Measurements from ENCODE around the gene CNTNAP2. TPM values are rescaled to one million over a fixed set of nuclear protein-coding genes. Genes with fewer than 3 reads are reported as not detected.

CNTNAP2 gene
- total and polyA plus RNA-seq, 2 of the 4 experiments (the other 2 are of a cell fraction) = not detected

DNA sequence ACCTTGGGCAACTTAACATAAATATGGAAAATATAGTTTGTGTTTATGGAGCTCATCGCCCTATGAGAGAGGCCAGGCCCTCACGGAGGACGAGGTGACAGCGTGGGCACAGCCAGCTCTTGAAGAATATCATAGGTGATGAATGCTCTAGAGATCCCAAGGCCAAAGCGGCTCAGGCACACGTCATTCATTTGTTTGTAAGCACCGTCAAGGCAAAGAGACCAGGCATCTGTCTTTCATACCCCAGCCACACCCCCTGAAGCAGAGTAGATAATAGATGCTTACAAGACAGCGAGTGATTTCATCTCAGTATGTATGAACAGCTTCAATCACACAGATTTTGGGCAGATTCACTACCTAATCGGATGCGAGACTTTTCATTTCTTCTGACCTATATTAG lies 2231.9 kb downstream of the CNTNAP2 start:
- H2BK15ac ChIP-seq (ENCODE audit: low read depth, low read length) = no peak overlapping the region
- CTCF ChIA-PET = interaction anchor here (0.6 kb wide), 1 partner anchor 134 kb away, joined by 3 read pairs; no protein-coding TSS in a partner anchor
- no peak overlapping the region for H3K4me3 ChIP-seq (ENCODE audit: insufficient read depth, low read depth, low read length)
- no peaks in the 10 kb centered on the region for H3K4me1 ChIP-seq (ENCODE audit: control insufficient read depth, insufficient read depth, low read length)
- no TSS peak for BruUV-seq (replicated peaks)
- no peaks in the 10 kb centered on the region for H4K20me1 ChIP-seq (ENCODE audit: insufficient read depth, low read length)
- H3K56ac ChIP-seq (ENCODE audit: extremely low read depth, insufficient read depth, low read length) = no peak overlapping the region
- dilution Hi-C loops (cut with HindIII; ENCODE audit: low sequenced_read_pairs, unreplicated experiment) = no loop called here
- H2AK5ac ChIP-seq (ENCODE audit: low read depth, low read length) = no peak overlapping the region
- DNase-seq (no peak), ATAC-seq (ENCODE audit: low read depth) (no peak)
- no peaks in the 10 kb centered on the region for H3K79me1 ChIP-seq (ENCODE audit: low read depth in 1 of 2, low read length in 2 of 2)
- no peak overlapping the region for H3K14ac ChIP-seq (replicated peaks; ENCODE audit: low read depth, low read length)
- no peak overlapping the region for H2AFZ ChIP-seq (replicated peaks; ENCODE audit: low read length, poor library complexity)
- no peak overlapping the region for H4K8ac ChIP-seq (ENCODE audit: low read depth in 2 of 2, low read length in 2 of 2)
- H3K9me1 ChIP-seq (ENCODE audit: insufficient read depth, low read length) = no peaks in the 10 kb centered on the region
- H3K9ac ChIP-seq (ENCODE audit: low read depth, low read length) = no peak overlapping the region
- no peak overlapping the region for H2BK5ac ChIP-seq (ENCODE audit: low read depth, low read length, poor library complexity, severe bottlenecking)
- no peak overlapping the region for H3K4me2 ChIP-seq (ENCODE audit: low read depth, low read length)
- no peak overlapping the region for H2BK20ac ChIP-seq (ENCODE audit: low read depth, low read length)
- H3K36me3 ChIP-seq (ENCODE audit: control insufficient read depth, insufficient read depth, low read length) = no peaks in the 10 kb centered on the region
- no peak overlapping the region for H2AK9ac ChIP-seq (replicated peaks; ENCODE audit: low read depth, low read length, poor library complexity)
- no peak overlapping the region for H3K4ac ChIP-seq (ENCODE audit: low read depth, low read length)
- no peak overlapping the region for H3K23ac ChIP-seq (ENCODE audit: low read depth, low read length)
- H3K27me3 ChIP-seq (ENCODE audit: control insufficient read depth, insufficient read depth, low read length) = no peaks in the 10 kb centered on the region
- TF ChIP-seq RAD21 (IDR thresholded peaks at IDR 0.05; ENCODE audit: low read length) = no peak
- no peak for TF ChIP-seq MAZ (IDR thresholded peaks at IDR 0.05; ENCODE audit: borderline replicate concordance, low read depth, low read length)
- TF ChIP-seq, protein P1, sequence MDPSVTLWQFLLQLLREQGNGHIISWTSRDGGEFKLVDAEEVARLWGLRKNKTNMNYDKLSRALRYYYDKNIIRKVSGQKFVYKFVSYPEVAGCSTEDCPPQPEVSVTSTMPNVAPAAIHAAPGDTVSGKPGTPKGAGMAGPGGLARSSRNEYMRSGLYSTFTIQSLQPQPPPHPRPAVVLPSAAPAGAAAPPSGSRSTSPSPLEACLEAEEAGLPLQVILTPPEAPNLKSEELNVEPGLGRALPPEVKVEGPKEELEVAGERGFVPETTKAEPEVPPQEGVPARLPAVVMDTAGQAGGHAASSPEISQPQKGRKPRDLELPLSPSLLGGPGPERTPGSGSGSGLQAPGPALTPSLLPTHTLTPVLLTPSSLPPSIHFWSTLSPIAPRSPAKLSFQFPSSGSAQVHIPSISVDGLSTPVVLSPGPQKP (IDR thresholded peaks at IDR 0.05; ENCODE audit: borderline replicate concordance, low read depth, low read length) = no peak
- TF ChIP-seq CEBPB (IDR thresholded peaks at IDR 0.05; ENCODE audit: low read depth, low read length) = no peak
- TF ChIP-seq RCOR1 (IDR thresholded peaks at IDR 0.05; ENCODE audit: insufficient replicate concordance, low read length) = no peak
- TF ChIP-seq NFE2L2 (IDR thresholded peaks at IDR 0.05; ENCODE audit: low read depth, low read length) = no peak
- TF ChIP-seq MXI1 (IDR thresholded peaks at IDR 0.05; ENCODE audit: borderline replicate concordance, low read depth, low read length) = no peak
- no peak for TF ChIP-seq MAFK (IDR thresholded peaks at IDR 0.05; ENCODE audit: low read depth, low read length)
- TF ChIP-seq, protein P2, sequence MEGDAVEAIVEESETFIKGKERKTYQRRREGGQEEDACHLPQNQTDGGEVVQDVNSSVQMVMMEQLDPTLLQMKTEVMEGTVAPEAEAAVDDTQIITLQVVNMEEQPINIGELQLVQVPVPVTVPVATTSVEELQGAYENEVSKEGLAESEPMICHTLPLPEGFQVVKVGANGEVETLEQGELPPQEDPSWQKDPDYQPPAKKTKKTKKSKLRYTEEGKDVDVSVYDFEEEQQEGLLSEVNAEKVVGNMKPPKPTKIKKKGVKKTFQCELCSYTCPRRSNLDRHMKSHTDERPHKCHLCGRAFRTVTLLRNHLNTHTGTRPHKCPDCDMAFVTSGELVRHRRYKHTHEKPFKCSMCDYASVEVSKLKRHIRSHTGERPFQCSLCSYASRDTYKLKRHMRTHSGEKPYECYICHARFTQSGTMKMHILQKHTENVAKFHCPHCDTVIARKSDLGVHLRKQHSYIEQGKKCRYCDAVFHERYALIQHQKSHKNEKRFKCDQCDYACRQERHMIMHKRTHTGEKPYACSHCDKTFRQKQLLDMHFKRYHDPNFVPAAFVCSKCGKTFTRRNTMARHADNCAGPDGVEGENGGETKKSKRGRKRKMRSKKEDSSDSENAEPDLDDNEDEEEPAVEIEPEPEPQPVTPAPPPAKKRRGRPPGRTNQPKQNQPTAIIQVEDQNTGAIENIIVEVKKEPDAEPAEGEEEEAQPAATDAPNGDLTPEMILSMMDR (conservative IDR thresholded peaks at IDR 0.05; ENCODE audit: low read depth, low read length) = no peak
- no peak for TF ChIP-seq FOS (IDR thresholded peaks at IDR 0.05; ENCODE audit: low read depth, low read length)
- no peak for TF ChIP-seq CHD1 (IDR thresholded peaks at IDR 0.05; ENCODE audit: low read depth, low read length)
- no peak for TF ChIP-seq SMC3 (IDR thresholded peaks at IDR 0.05; ENCODE audit: low read depth, low read length)
- no peak for TF ChIP-seq RFX5 (IDR thresholded peaks at IDR 0.05; ENCODE audit: low read depth, low read length)
- no peak for TF ChIP-seq BHLHE40 (IDR thresholded peaks at IDR 0.05; ENCODE audit: low read depth, low read length)
- TF ChIP-seq, protein P3, sequence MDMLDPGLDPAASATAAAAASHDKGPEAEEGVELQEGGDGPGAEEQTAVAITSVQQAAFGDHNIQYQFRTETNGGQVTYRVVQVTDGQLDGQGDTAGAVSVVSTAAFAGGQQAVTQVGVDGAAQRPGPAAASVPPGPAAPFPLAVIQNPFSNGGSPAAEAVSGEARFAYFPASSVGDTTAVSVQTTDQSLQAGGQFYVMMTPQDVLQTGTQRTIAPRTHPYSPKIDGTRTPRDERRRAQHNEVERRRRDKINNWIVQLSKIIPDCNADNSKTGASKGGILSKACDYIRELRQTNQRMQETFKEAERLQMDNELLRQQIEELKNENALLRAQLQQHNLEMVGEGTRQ (IDR thresholded peaks at IDR 0.05; ENCODE audit: low read depth, low read length) = no peak
- no peak for TF ChIP-seq POLR2A (IDR thresholded peaks at IDR 0.05; ENCODE audit: low read depth, low read length)
- no peak overlapping the region for H2BK120ac ChIP-seq (ENCODE audit: low read depth, low read length)
- intact Hi-C loops (cut with micrococcal nuclease) = no loop called here
- H3K9me3 ChIP-seq (ENCODE audit: control insufficient read depth, insufficient read depth, low read length) = peaks cover 20% of the 10 kb centered on the region
- H3K27ac ChIP-seq (ENCODE audit: insufficient read depth, low read length) = no peak overlapping the region
- no peak overlapping the region for H4K91ac ChIP-seq (ENCODE audit: insufficient read depth, low read depth, low read length)
- in situ Hi-C loops (cut with MboI; ENCODE audit: low sequenced_read_pairs) = no loop called here
- POLR2A ChIA-PET (ENCODE audit: unreplicated experiment) = no interaction called here
- no peak overlapping the region for H3K18ac ChIP-seq (ENCODE audit: low read depth, low read length)
- WGBS, 2 experiments (ENCODE audit: extremely low coverage in 2 of 2, insufficient read length in 1 of 2) = no CpG with 5 or more reads among the region's 10 CpGs
- no peak overlapping the region for H4K5ac ChIP-seq (ENCODE audit: low read depth, low read length)
